HepG2 (cell line): ENCODE results near the gene PHLPP2. TPM values are rescaled to one million over a fixed set of nuclear protein-coding genes. Genes with fewer than 3 reads are reported as not detected.
A peak's percentile ranks its signal among the peaks of the same experiment; 100 is the strongest.

Source experiments
- ATAC-seq: fragments of 200-7000 bp; cut with Tn5 transposase; 3 replicates; pipeline ENCODE4 v1.9.1; 2020; ENCODE audit warnings: mild to moderate bottlenecking, moderate library complexity
- BruUV-seq: library from RNA; stranded (reverse); fragments of 400-500 nt; replicated peaks from 2 replicates; lab custom pipeline; 2021; lab: Mats Ljungman, UMichigan
- CTCF ChIA-PET: fragments of 300-600 bp; formaldehyde crosslinking; extraction: SDS; loops from one replicate; lab custom pipeline; 2021; ENCODE audit warnings: low total read pairs, inconsistent platforms, low intra/inter-chr PET ratio; lab: Yijun Ruan, JAX
- POLR2A ChIA-PET: fragments of 350-600 bp; sonication (Branson Sonifier 250); formaldehyde crosslinking; loops from one replicate; lab custom pipeline; 2020; ENCODE audit warnings: antibody characterized with exemption, inconsistent platforms; lab: Yijun Ruan, JAX
- DNase-seq: peaks from one replicate; pipeline ENCODE4 v3.0.0-alpha.2; 2015; ENCODE audit warnings: low spot score
- FAIRE-seq: peaks from 3 replicates; lab custom pipeline; 2011; peaks lifted over from hg19 to GRCh38; lab: Jason Lieb, UNC
- H2AFZ ChIP-seq: one replicate; pipeline ENCODE4 v1.6.1; 2011; ENCODE audit warnings: low read length, inconsistent platforms
- H3K27ac ChIP-seq: fragments of 300-600 bp; 3 replicates; pipeline ENCODE4 v1.8.0; 2011; ENCODE audit warnings: mixed run types, mild to moderate bottlenecking, mixed read lengths, low read length, inconsistent platforms; ENCODE audit not compliant: insufficient read depth; ENCODE audit errors: extremely low read length
- H3K27me3 ChIP-seq, 2 experiments: fragments of 200-600 bp in 1 of 2; 2 replicates in 1 of 2; 3 replicates in 1 of 2; pipeline versions ENCODE4 v1.6.0 to v1.8.0; 2011; ENCODE audit warnings: low read length in 2 of 2, mild to moderate bottlenecking in 2 of 2, moderate library complexity in 2 of 2, inconsistent platforms in 1 of 2; ENCODE audit not compliant: insufficient read depth in 2 of 2, control insufficient read depth in 1 of 2
- H3K36me3 ChIP-seq, 2 experiments: fragments of 200-600 bp in 1 of 2; replicated peaks in 1 of 2; 2 replicates in 1 of 2; 3 replicates in 1 of 2; pipeline versions ENCODE4 v1.5.1 to v1.8.0; 2011; ENCODE audit warnings: low read length in 2 of 2, inconsistent platforms in 1 of 2; ENCODE audit not compliant: insufficient read depth in 2 of 2, control insufficient read depth in 1 of 2
- H3K4me1 ChIP-seq: 2 replicates; pipeline ENCODE4 v1.5.1; 2012; ENCODE audit warnings: low read length, inconsistent platforms; ENCODE audit not compliant: insufficient read depth
- H3K4me2 ChIP-seq: 2 replicates; pipeline ENCODE4 v1.6.0; 2011; ENCODE audit warnings: low read depth, low read length, inconsistent platforms
- H3K4me3 ChIP-seq, 3 experiments: fragments of 200-600 bp in 1 of 3; sonication (generic), shearing (Covaris generic) in 1 of 3; replicated peaks in 1 of 3; 2 replicates each; pipeline ENCODE4 v1.5.1; 2011 to 2016; ENCODE audit warnings: low read length in 3 of 3, inconsistent platforms in 2 of 3, low read depth in 2 of 3, mild to moderate bottlenecking in 2 of 3, control low read depth in 1 of 3, mixed read lengths in 1 of 3; ENCODE audit not compliant: insufficient read depth in 1 of 3
- H3K79me2 ChIP-seq: one replicate; pipeline ENCODE4 v1.6.1; 2011; ENCODE audit warnings: low read length, inconsistent platforms; ENCODE audit not compliant: insufficient read depth
- H3K9ac ChIP-seq: 2 replicates; pipeline ENCODE4 v1.6.0; 2011; ENCODE audit warnings: mild to moderate bottlenecking, low read depth, low read length, inconsistent platforms; ENCODE audit not compliant: insufficient read depth
- H3K9me3 ChIP-seq: 2 replicates; pipeline ENCODE4 v1.5.1; 2012; ENCODE audit warnings: mild to moderate bottlenecking, low read length
- H4K20me1 ChIP-seq: 2 replicates; pipeline ENCODE4 v1.6.0; 2011; ENCODE audit warnings: inconsistent platforms, mild to moderate bottlenecking, low read length, moderate library complexity; ENCODE audit not compliant: insufficient read depth
- DR1 ChIP-seq: sonication (generic); formaldehyde crosslinking; IDR thresholded peaks from 2 replicates; pipeline ENCODE4 v1.8.0; 2021; ENCODE audit warnings: mild to moderate bottlenecking, missing genetic modification reagents, inconsistent platforms
- ERF ChIP-seq: IDR thresholded peaks from 2 replicates; pipeline ENCODE4 v1.6.1; 2018; ENCODE audit warnings: missing biosample characterization, missing genetic modification reagents
- HIVEP1 ChIP-seq: sonication (generic); formaldehyde crosslinking; IDR thresholded peaks from 2 replicates; pipeline ENCODE4 v1.4.0; 2020; ENCODE audit warnings: mild to moderate bottlenecking, missing genetic modification reagents
- KLF13 ChIP-seq: sonication (generic); formaldehyde crosslinking; IDR thresholded peaks from 2 replicates; pipeline ENCODE4 v1.4.0; 2020; ENCODE audit warnings: mild to moderate bottlenecking, missing genetic modification reagents
- MAF1 ChIP-seq: sonication (generic); formaldehyde crosslinking; IDR thresholded peaks from 2 replicates; pipeline ENCODE4 v1.5.0; 2020; ENCODE audit warnings: missing genetic modification reagents, borderline replicate concordance
- NFIC ChIP-seq: IDR thresholded peaks from 2 replicates; pipeline ENCODE4 v1.6.1; 2012; ENCODE audit warnings: mild to moderate bottlenecking, low read length, inconsistent platforms
- POGZ ChIP-seq: sonication (generic); formaldehyde crosslinking; IDR thresholded peaks from 2 replicates; pipeline ENCODE4 v1.4.0; 2020; ENCODE audit warnings: mild to moderate bottlenecking, missing genetic modification reagents
- RAD21 ChIP-seq: fragments of 450-650 bp; formaldehyde crosslinking; IDR thresholded peaks from 2 replicates; pipeline ENCODE4 v1.5.0; 2020; ENCODE audit warnings: mild to moderate bottlenecking
- ZBTB33 ChIP-seq: sonication (generic); formaldehyde crosslinking; IDR thresholded peaks from 2 replicates; pipeline ENCODE4 v1.4.0; 2020; ENCODE audit warnings: missing genetic modification reagents
- ZNF350 ChIP-seq: sonication (generic); formaldehyde crosslinking; IDR thresholded peaks from 2 replicates; pipeline ENCODE4 v1.4.0; 2020; ENCODE audit warnings: mild to moderate bottlenecking, low read depth, missing genetic modification reagents, borderline replicate concordance
- ZNF547 ChIP-seq: sonication (generic); formaldehyde crosslinking; IDR thresholded peaks from 2 replicates; pipeline ENCODE4 v1.5.1; 2020; ENCODE audit warnings: mild to moderate bottlenecking, missing genetic modification reagents
- ZNF570 ChIP-seq: sonication (generic); formaldehyde crosslinking; IDR thresholded peaks from 2 replicates; pipeline ENCODE4 v1.4.0; 2020; ENCODE audit warnings: mild to moderate bottlenecking, missing genetic modification reagents, borderline replicate concordance
- ZNF598 ChIP-seq: sonication (generic); formaldehyde crosslinking; IDR thresholded peaks from 2 replicates; pipeline ENCODE4 v1.5.1; 2020; ENCODE audit warnings: mild to moderate bottlenecking, missing genetic modification reagents, borderline replicate concordance
- ZNF674 ChIP-seq: sonication (generic); formaldehyde crosslinking; IDR thresholded peaks from 2 replicates; pipeline ENCODE4 v1.5.0; 2020; ENCODE audit warnings: low read depth, mild to moderate bottlenecking, missing genetic modification reagents
- WGBS: methylation state at CpG from one replicate; pipeline ENCODE4 v1.1.6; 2017; ENCODE audit warnings: low lambda C conversion rate; 5-methylcytosine and 5-hydroxymethylcytosine counted together
- in situ Hi-C: cut with HindIII; loops from 2 replicates; pipeline ENCODE4 v1.10.0; 2017; ENCODE audit warnings: low pct_unique_long_range_greater_than_20kb; ENCODE audit not compliant: extremely low pct_ligation_motif_present
- intact Hi-C: fragments of 100-400 bp; cut with micrococcal nuclease; formaldehyde crosslinking; loops from one replicate; pipeline ENCODE4 v1.10.0; 2022; ENCODE audit not compliant: unreplicated experiment
- polyA plus RNA-seq, 8 experiments: library from polyadenylated mRNA; depleted of rRNA in 3 of 8; stranded (reverse) in 7 of 8; unstranded in 1 of 8; fragments of >200 nt; fragmentation: Illumina TruSeq in 4 of 8; extraction: Trizol in 4 of 8; gene quantifications; 2 replicates each; pipeline versions ENCODE4 v1.2.1 to v1.2.3, GENCODE V29; 2011 to 2016; ENCODE audit warnings: low read depth in 4 of 8, missing spikeins in 1 of 8, mixed read lengths in 1 of 8; ENCODE audit not compliant: insufficient read depth in 1 of 8
- total RNA-seq, 5 experiments: library from RNA; depleted of rRNA; stranded (reverse); fragments of >200 nt; fragmentation: Illumina TruSeq; extraction: Trizol; gene quantifications; 2 replicates each; pipeline ENCODE4 v1.2.3, GENCODE V29; 2016; ENCODE audit warnings: low read depth in 1 of 5
- TF ChIP-seq, protein P1 (sequence below): sonication (generic); formaldehyde crosslinking; IDR thresholded peaks from 2 replicates; pipeline ENCODE4 v1.9.0; 2021; ENCODE audit warnings: mild to moderate bottlenecking, missing genetic modification reagents

PHLPP2 gene
- total and polyA plus RNA-seq, 2 of the 13 experiments (the other 11 are each of a cell fraction or from before 2014, with no cell fraction given), result 8.9 TPM

DNA sequence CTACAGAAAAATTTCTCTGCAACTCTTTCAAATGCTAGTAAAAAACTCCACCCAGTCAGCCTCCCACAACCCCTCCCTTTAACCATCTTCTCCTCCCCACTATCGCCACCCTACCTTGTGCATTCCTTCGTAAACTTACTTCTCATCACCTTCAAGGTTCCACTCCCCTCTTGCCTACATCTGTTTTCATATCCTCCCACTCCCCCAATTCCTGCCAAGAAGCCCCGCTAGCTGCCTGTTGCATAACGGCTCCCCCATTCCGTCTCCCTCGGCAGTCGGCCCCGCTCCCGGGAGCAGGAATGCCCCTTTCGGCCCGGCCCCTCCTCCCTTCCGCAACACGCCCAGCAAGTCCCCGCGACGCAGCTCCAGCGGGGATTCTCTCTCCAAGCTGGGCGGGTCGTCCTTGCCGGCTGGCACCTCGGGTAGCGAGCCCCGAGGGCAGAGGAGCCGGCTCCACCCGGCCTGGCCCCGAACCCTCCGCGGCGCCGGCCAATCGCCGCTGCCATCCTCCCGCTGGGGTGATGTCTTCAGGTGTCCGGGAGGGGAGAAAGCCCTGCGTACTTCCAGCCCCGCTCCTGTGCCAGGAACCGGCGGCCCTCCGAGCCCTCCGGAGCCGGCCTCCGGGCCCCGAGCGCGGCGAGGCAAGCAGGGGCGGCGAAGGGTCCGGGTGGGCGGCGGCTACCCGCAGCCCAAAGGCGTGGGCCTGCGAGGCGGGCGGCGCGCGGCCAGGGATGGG, 1.5 kb downstream of the PHLPP2 start:
- FAIRE-seq, result no peak
- Histone ChIP-seq H3K9me3 (no peaks in the 10 kb centered on the region), H3K27ac (peak overlapping the region; percentile 69), H2AFZ (no peak overlapping the region), H4K20me1 (peaks cover 4% of the 10 kb centered on the region; the same call in 1 of the 2 replicates), H3K9ac (peak overlapping the region; percentile 80), H3K36me3 (no peaks in the 10 kb centered on the region), H3K79me2 (peaks cover 6% of the 10 kb centered on the region), H3K27me3 (no peaks in the 10 kb centered on the region; a peak in 1 of 5 replicates), H3K4me1 (peaks cover 38% of the 10 kb centered on the region), H3K4me3 (peak overlapping the region; percentile 77 to 88 (median 87)), H3K4me2 (peak overlapping the region; percentile 98)
- peak; percentile 74 for ATAC-seq
- CTCF ChIA-PET, result no interaction called here
- intact Hi-C loops (loop anchor here (5.0 kb wide), 1 partner anchor 51 kb away; no protein-coding TSS in a partner anchor), in situ Hi-C loops (no loop called here)
- BruUV-seq, result no TSS peak
- POLR2A ChIA-PET, result interaction anchor here (0.8 to 1.0 kb wide), 2 partner anchors 10 to 158 kb away, joined by 3 read pairs; no protein-coding TSS in a partner anchor
- WGBS, result 1% methylated on average over 28 of the region's 59 CpGs
- peak; percentile 68 for DNase-seq
- TF ChIP-seq KLF13 (CRISPR knock-in tag), result peak; percentile 81; the same call in 1 of the 2 replicates
- TF ChIP-seq POGZ (CRISPR knock-in tag), result peak; percentile 25; the same call in 1 of the 2 replicates
- TF ChIP-seq ZNF674 (CRISPR knock-in tag), result 0 out of 2 replicates have a peak, but pooled peaks have one; percentile 80
- TF ChIP-seq DR1 (CRISPR knock-in tag), result no peak
- no peak for TF ChIP-seq ZNF570 (CRISPR knock-in tag)
- TF ChIP-seq ERF, result peak; percentile 36; the same call in 1 of the 2 replicates
- TF ChIP-seq HIVEP1 (CRISPR knock-in tag), result peak; percentile 98
- TF ChIP-seq, protein P1, sequence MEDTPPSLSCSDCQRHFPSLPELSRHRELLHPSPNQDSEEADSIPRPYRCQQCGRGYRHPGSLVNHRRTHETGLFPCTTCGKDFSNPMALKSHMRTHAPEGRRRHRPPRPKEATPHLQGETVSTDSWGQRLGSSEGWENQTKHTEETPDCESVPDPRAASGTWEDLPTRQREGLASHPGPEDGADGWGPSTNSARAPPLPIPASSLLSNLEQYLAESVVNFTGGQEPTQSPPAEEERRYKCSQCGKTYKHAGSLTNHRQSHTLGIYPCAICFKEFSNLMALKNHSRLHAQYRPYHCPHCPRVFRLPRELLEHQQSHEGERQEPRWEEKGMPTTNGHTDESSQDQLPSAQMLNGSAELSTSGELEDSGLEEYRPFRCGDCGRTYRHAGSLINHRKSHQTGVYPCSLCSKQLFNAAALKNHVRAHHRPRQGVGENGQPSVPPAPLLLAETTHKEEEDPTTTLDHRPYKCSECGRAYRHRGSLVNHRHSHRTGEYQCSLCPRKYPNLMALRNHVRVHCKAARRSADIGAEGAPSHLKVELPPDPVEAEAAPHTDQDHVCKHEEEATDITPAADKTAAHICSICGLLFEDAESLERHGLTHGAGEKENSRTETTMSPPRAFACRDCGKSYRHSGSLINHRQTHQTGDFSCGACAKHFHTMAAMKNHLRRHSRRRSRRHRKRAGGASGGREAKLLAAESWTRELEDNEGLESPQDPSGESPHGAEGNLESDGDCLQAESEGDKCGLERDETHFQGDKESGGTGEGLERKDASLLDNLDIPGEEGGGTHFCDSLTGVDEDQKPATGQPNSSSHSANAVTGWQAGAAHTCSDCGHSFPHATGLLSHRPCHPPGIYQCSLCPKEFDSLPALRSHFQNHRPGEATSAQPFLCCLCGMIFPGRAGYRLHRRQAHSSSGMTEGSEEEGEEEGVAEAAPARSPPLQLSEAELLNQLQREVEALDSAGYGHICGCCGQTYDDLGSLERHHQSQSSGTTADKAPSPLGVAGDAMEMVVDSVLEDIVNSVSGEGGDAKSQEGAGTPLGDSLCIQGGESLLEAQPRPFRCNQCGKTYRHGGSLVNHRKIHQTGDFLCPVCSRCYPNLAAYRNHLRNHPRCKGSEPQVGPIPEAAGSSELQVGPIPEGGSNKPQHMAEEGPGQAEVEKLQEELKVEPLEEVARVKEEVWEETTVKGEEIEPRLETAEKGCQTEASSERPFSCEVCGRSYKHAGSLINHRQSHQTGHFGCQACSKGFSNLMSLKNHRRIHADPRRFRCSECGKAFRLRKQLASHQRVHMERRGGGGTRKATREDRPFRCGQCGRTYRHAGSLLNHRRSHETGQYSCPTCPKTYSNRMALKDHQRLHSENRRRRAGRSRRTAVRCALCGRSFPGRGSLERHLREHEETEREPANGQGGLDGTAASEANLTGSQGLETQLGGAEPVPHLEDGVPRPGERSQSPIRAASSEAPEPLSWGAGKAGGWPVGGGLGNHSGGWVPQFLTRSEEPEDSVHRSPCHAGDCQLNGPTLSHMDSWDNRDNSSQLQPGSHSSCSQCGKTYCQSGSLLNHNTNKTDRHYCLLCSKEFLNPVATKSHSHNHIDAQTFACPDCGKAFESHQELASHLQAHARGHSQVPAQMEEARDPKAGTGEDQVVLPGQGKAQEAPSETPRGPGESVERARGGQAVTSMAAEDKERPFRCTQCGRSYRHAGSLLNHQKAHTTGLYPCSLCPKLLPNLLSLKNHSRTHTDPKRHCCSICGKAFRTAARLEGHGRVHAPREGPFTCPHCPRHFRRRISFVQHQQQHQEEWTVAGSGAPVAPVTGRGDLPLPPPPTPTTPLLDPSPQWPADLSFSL, result no peak
- TF ChIP-seq RAD21 (CRISPR knock-in tag), result no peak
- TF ChIP-seq ZNF350 (CRISPR knock-in tag), result peak; percentile 88
- 0 out of 2 replicates have a peak, but pooled peaks have one; percentile 23 for TF ChIP-seq ZBTB33 (CRISPR knock-in tag)
- TF ChIP-seq ZNF547 (CRISPR knock-in tag), result 0 out of 2 replicates have a peak, but pooled peaks have one; percentile 62
- peak; percentile 38; the same call in 1 of the 2 replicates for TF ChIP-seq ZNF598
- TF ChIP-seq NFIC, result no peak
- peak; percentile 78; the same call in 1 of the 2 replicates for TF ChIP-seq MAF1 (CRISPR knock-in tag)
